ENCODE results near the gene CA11. TPM values are rescaled to one million over a fixed set of nuclear protein-coding genes. Genes with fewer than 3 reads are reported as not detected.

CA11 gene
- total RNA-seq, 3 donors from 2014 or later: 2.2 to 14.2 (median 9.8) TPM

DNA sequence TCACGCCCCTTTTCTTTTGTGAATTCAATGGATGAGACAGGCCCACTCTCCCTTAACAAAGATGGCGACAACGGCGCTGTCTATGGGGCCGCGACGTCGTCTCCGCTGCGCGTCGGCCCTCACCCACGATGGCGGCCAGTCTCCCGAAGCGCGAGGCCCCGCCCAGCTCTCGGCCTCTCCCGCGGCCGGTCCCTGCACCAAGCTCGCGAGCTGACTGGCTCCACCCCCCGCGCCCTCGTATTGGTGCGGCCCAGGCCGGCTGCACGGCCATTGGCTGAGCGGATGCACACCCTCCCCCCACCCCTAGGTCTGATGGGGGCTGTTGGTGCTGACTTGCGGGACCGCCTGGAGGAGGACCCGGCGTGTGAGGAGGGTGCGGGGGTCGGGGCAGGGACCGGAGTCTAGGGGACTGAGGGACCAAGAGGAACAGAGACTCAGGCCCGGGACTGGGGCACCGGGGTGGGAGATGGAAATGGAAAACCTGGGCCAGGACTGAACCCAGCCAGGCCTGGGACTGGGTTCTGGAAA lies 21.9 kb downstream of the CA11 start:
- H3K4me1 ChIP-seq: peaks cover 0 to 6% of the 10 kb centered on the region in 2 donors
- TF ChIP-seq POLR2AphosphoS5 (IDR thresholded peaks at IDR 0.05): peak in 2 of 3 donors; percentile 41 to 44
- TF ChIP-seq, protein P1, sequence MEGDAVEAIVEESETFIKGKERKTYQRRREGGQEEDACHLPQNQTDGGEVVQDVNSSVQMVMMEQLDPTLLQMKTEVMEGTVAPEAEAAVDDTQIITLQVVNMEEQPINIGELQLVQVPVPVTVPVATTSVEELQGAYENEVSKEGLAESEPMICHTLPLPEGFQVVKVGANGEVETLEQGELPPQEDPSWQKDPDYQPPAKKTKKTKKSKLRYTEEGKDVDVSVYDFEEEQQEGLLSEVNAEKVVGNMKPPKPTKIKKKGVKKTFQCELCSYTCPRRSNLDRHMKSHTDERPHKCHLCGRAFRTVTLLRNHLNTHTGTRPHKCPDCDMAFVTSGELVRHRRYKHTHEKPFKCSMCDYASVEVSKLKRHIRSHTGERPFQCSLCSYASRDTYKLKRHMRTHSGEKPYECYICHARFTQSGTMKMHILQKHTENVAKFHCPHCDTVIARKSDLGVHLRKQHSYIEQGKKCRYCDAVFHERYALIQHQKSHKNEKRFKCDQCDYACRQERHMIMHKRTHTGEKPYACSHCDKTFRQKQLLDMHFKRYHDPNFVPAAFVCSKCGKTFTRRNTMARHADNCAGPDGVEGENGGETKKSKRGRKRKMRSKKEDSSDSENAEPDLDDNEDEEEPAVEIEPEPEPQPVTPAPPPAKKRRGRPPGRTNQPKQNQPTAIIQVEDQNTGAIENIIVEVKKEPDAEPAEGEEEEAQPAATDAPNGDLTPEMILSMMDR (IDR thresholded peaks at IDR 0.05): no peak
- intact Hi-C loops (cut with DNase I; ENCODE audit: low total_unique reads): no loop called here
- H3K36me3 ChIP-seq: no peaks in the 10 kb centered on the region
- no peaks in the 10 kb centered on the region for H3K27me3 ChIP-seq
- no peaks in the 10 kb centered on the region for H3K9me3 ChIP-seq
- H3K4me3 ChIP-seq: peak overlapping the region; percentile 34 to 65 (median 50)
- peak overlapping the region; percentile 73 to 82 for H3K27ac ChIP-seq
- DNase-seq (ENCODE audit: low spot score in 2 of 2): peak; percentile 95 to 97

DNA sequence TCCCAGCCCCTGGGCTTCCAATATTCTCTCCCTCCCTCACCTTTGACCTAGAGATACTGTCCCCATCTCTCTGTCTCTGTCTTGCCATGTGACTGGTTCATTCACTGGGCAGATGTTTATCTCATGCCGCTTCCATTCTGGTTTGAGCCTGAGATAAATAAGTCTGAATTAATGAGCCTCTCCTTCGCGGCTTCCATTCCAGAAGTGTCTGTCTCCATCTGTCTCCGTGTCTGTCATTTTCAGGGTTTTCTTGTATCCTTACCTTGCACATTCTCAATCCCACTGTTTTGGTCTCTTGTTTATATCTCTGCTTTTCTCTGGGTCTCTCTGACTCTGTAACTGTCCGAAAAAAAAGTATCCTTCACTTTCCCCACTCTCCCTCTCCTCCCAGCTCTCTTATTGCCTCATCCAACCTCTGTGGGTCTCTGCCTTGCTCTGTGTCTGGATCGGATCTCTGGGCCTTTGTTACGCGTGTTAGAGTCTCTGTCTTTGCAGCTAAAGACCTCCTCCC lies 22.4 kb downstream of the CA11 start:
- no peak for DNase-seq (ENCODE audit: low spot score in 2 of 2)
- H3K36me3 ChIP-seq: no peaks in the 10 kb centered on the region
- TF ChIP-seq POLR2A (IDR thresholded peaks at IDR 0.05) (no peak), POLR2AphosphoS5 (IDR thresholded peaks at IDR 0.05) (no peak)
- TF ChIP-seq, protein P1 (IDR thresholded peaks at IDR 0.05): no peak
- peak overlapping the region; percentile 34 to 65 (median 50) for H3K4me3 ChIP-seq
- intact Hi-C loops (cut with DNase I; ENCODE audit: low total_unique reads): loop anchor here (2.0 kb wide), 1 partner anchor 71 kb away; the partner anchor contains the start of gene FUT2
- no peaks in the 10 kb centered on the region for H3K9me3 ChIP-seq
- peaks cover 0 to 6% of the 10 kb centered on the region in 2 donors for H3K4me1 ChIP-seq
- H3K27ac ChIP-seq: peak overlapping the region; percentile 73 to 82
- H3K27me3 ChIP-seq: no peaks in the 10 kb centered on the region

DNA sequence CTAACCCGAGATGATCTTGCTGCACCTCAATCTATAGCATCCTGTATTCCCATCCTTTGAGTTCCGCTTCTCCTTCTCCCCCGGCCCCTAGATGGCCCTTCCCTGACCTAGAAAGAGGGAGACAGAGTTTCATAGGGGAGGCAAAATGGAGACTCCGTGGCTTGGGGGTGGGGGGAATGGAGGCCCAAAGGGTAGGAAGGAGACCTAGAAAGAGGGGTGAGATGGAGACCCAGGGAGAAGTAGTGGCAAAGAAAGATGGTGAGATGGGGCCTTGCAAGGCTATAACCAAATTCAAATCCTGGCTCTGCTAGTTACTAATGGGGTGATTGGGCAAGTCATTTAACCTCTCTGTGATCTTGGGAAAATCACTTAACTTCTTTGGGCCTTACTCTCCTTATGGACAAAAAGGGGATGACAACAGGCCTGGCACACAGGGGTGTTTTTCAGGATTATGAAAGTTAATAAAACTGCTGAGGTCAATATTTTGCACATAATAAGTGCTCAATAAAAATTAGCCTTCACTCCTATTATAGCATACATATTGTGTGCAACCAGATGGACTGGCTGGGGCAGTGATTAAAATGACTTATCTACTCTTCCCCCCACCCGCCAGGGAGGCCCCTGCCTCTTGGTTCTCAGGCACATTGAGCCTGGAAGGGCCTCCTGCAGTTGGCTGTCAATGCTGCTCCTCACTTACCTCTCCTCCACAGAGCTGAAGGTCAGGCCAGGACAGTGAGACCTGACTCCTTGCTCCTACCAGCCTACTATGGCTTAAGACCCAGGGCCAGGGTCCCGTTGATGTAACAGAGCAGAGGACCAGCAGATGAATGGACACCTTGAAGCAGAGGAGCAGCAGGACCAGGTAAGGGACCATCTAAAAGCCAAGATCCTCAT lies 26.0 kb downstream of the CA11 start:
- H3K4me1 ChIP-seq: peaks cover 4 to 29% of the 10 kb centered on the region in 2 donors

DNA sequence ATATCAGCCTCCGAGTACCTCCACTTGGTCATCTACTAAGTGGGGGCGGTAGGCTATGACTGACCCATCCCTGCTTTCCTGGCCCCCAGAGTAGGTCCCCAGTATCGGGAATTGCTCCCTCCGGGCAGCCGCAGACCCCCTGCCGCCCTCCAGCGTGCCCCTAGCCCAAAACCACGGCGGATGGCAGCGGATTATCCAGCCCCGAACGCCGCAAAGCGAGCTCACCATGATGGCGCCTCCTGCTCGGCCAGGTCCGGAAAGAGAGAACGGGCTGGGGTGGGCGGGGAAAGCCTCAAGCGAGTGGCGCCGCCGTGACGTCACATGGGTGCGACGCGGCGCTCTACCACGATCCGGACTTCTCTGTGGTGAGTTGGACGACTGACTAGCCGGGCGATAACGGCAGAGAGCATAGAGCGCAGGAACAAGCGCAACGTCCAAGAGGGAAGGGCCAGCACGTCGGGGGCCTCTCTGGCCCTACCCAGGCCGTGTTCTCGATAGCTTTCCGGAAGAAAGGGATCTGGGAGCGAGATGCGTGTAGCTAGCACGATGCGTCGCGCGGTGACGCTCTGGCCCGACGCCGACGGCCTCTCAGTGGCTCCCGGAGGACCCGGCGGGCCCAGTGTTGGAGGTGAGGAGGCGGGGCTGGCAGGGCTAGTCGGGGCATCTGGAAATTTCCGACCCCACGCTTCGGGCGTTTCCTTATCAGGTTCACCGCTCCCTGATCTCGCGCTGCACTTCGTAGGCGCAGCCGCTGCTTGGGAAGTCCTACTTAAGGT lies 26.9 kb downstream of the CA11 start, which contains the start of the genes RPL18 and SPHK2:
Gene RPL18, minus strand, starts transcription at position 263 of the 776 bp plus-strand sequence. Its CDS starts 35 bp downstream, at position 228.
Gene SPHK2, plus strand, starts transcription at position 591 of the 776 bp plus-strand sequence. CDS start 1,009 bp downstream, outside the sequence.
- intact Hi-C loops (cut with DNase I; ENCODE audit: low total_unique reads): no loop called here
- TF ChIP-seq POLR2AphosphoS5 (IDR thresholded peaks at IDR 0.05): peak; percentile 92 to 96 (median 93)
- TF ChIP-seq, protein P1 (IDR thresholded peaks at IDR 0.05): peak in 1 of 3 donors; percentile 8
- peak; percentile 73 for TF ChIP-seq POLR2A (IDR thresholded peaks at IDR 0.05)
- peak; percentile 98 to 99 for DNase-seq (ENCODE audit: low spot score in 2 of 2)
- Histone ChIP-seq H3K36me3 (no peaks in the 10 kb centered on the region), H3K27ac (peak within 1 kb of the TSS; percentile 91 to 93), H3K4me1 (peaks cover 4 to 29% of the 10 kb centered on the region in 2 donors), H3K27me3 (no peaks in the 10 kb centered on the region), H3K4me3 (peak within 1 kb of the TSS; percentile 90 to 96 (median 93)), H3K9me3 (no peaks in the 10 kb centered on the region)

More for the DNA sequence above, 26.0 kb downstream of the CA11 start:
- H3K4me3 ChIP-seq: peak overlapping the region; percentile 90 to 96 (median 93)
- no peaks in the 10 kb centered on the region for H3K27me3 ChIP-seq
- TF ChIP-seq, protein P1 (IDR thresholded peaks at IDR 0.05): peak in 1 of 3 donors; percentile 19
- TF ChIP-seq POLR2A (IDR thresholded peaks at IDR 0.05): no peak
- DNase-seq (ENCODE audit: low spot score in 2 of 2): no peak
- peak overlapping the region; percentile 91 to 93 for H3K27ac ChIP-seq
- intact Hi-C loops (cut with DNase I; ENCODE audit: low total_unique reads): no loop called here
- no peaks in the 10 kb centered on the region for H3K36me3 ChIP-seq
- no peaks in the 10 kb centered on the region for H3K9me3 ChIP-seq
